HL-60 (cell line): Measurements from ENCODE around the gene KANSL1.

Source experiments
- DNase-seq, 2 experiments: peaks; one replicate each; pipeline ENCODE4 v3.0.0-alpha.2; 2010 to 2020; ENCODE audit warnings: low read depth in 1 of 2, low spot score in 1 of 2
- H3K27ac ChIP-seq: fragments of 250-450 bp; sonication (Bioruptor Pico); replicated peaks from 2 replicates; pipeline ENCODE4 v1.5.1; 2020; ENCODE audit warnings: mild to moderate bottlenecking, moderate library complexity
- H3K27me3 ChIP-seq: fragments of 250-450 bp; sonication (Bioruptor Pico); 2 replicates; pipeline ENCODE4 v1.5.1; 2021; ENCODE audit warnings: mild to moderate bottlenecking, moderate library complexity; ENCODE audit not compliant: insufficient read depth, poor library complexity, severe bottlenecking
- H3K4me3 ChIP-seq: replicated peaks from 2 replicates; pipeline ENCODE4 v1.5.1; 2011; ENCODE audit warnings: mild to moderate bottlenecking, control low read depth, low read length; ENCODE audit not compliant: insufficient read depth
- CTCF ChIP-seq: IDR thresholded peaks from one replicate; pipeline ENCODE4 v1.5.1; 2011; ENCODE audit warnings: low read length, control low read depth, inconsistent platforms; ENCODE audit not compliant: insufficient read depth
- GABPA ChIP-seq: IDR thresholded peaks from 2 replicates; pipeline ENCODE4 v1.6.1; 2012; ENCODE audit warnings: low read depth
- POLR2AphosphoS5 ChIP-seq: IDR thresholded peaks from 2 replicates; pipeline ENCODE4 v1.6.1; 2012; ENCODE audit warnings: low read depth
- REST ChIP-seq: IDR thresholded peaks from 2 replicates; pipeline ENCODE4 v1.6.1; 2012; ENCODE audit warnings: low read depth; ENCODE audit not compliant: insufficient replicate concordance
- SPI1 ChIP-seq: IDR thresholded peaks from 2 replicates; pipeline ENCODE4 v1.6.1; 2012; ENCODE audit warnings: low read depth, mild to moderate bottlenecking, borderline replicate concordance

The KANSL1 gene

GRCh38 chr17:46171939-46172338 lies 21.3 kb downstream of the KANSL1 start:
- Histone ChIP-seq H3K27ac (no peak overlapping the region), H3K4me3 (no peak overlapping the region), H3K27me3 (no peaks in the 10 kb centered on the region)
- no peak for DNase-seq
- TF ChIP-seq REST, result no peak
- no peak for TF ChIP-seq POLR2AphosphoS5
- TF ChIP-seq CTCF, result no peak
- TF ChIP-seq GABPA, result no peak
- no peak for TF ChIP-seq SPI1

- Histone ChIP-seq H3K27me3 (no peaks in the 10 kb centered on the region), H3K4me3 (no peak overlapping the region), H3K27ac (no peak overlapping the region)
- DNase-seq, result peak in 1 of 2 experiments; percentile 68
- TF ChIP-seq GABPA (no peak), POLR2AphosphoS5 (peak; percentile 11; the same call in 1 of the 2 replicates)
Measured at GRCh38 chr17:46170639-46171429, 22.4 kb downstream of the KANSL1 start.

- no peak for DNase-seq
- H3K27ac ChIP-seq, result no peak overlapping the region
- TF ChIP-seq CTCF, result no peak
- TF ChIP-seq SPI1, result no peak
- TF ChIP-seq GABPA, result no peak
- TF ChIP-seq REST, result no peak
- TF ChIP-seq POLR2AphosphoS5, result no peak
Measured at GRCh38 chr17:46169913-46170638, 23.2 kb downstream of the KANSL1 start.

GRCh38 chr17:46167826-46168569 lies 25.2 kb downstream of the KANSL1 start:
- DNase-seq, result no peak
- Histone ChIP-seq H3K4me3 (no peak overlapping the region), H3K27me3 (no peaks in the 10 kb centered on the region), H3K27ac (no peak overlapping the region)
- TF ChIP-seq REST, result no peak
- no peak for TF ChIP-seq CTCF
- TF ChIP-seq GABPA, result no peak
- TF ChIP-seq SPI1, result no peak
- no peak for TF ChIP-seq POLR2AphosphoS5

More at GRCh38 chr17:46169913-46170638, 23.2 kb downstream of the KANSL1 start:
- Histone ChIP-seq H3K4me3 (no peak overlapping the region), H3K27me3 (no peaks in the 10 kb centered on the region)
